H1 (cell line): ENCODE data around the gene DIP2B. TPM values are rescaled to one million over a fixed set of nuclear protein-coding genes. Genes with fewer than 3 reads are reported as not detected.

Experiments
- CTCF ChIA-PET: fragments of 300-600 bp; sonication (Branson Sonifier 250); formaldehyde crosslinking; loops from one replicate; lab custom pipeline; 2021; ENCODE audit not compliant: partially characterized antibody; lab: Charles Lee
- POLR2A ChIA-PET: fragments of 300-600 bp; sonication (Branson Sonifier 250); formaldehyde crosslinking; loops from one replicate; lab custom pipeline; 2021; ENCODE audit warnings: inconsistent platforms; ENCODE audit not compliant: partially characterized antibody; lab: Charles Lee
- DNase-seq, 2 experiments: peaks; one replicate each; pipeline versions ENCODE4 v3.0.0 to v3.0.0-alpha.2; 2010 to 2022; ENCODE audit warnings: low spot score in 2 of 2, low read depth in 1 of 2, mixed read lengths in 1 of 2
- FAIRE-seq: peaks from 2 replicates; lab custom pipeline; 2011; peaks lifted over from hg19 to GRCh38; lab: Jason Lieb, UNC
- H2AFZ ChIP-seq: 2 replicates; pipeline ENCODE4 v1.8.1; 2012; ENCODE audit warnings: low read length, inconsistent platforms
- H2AK5ac ChIP-seq: 2 replicates; pipeline ENCODE4 v1.6.1; 2013; ENCODE audit warnings: low read depth, low read length
- H2BK120ac ChIP-seq: replicated peaks from 2 replicates; pipeline ENCODE3; 2013; ENCODE audit warnings: low read depth, low read length, inconsistent platforms
- H2BK12ac ChIP-seq: 2 replicates; pipeline ENCODE4 v1.6.1; 2013; ENCODE audit warnings: low read depth, low read length
- H2BK15ac ChIP-seq: 2 replicates; pipeline ENCODE4 v1.6.1; 2013; ENCODE audit warnings: low read length
- H2BK20ac ChIP-seq: 2 replicates; pipeline ENCODE4 v1.6.1; 2013; ENCODE audit warnings: low read length
- H2BK5ac ChIP-seq: 2 replicates; pipeline ENCODE4 v1.6.1; 2013; ENCODE audit warnings: low read depth, low read length
- H3K14ac ChIP-seq: 2 replicates; pipeline ENCODE4 v1.6.1; 2013; ENCODE audit warnings: inconsistent platforms; ENCODE audit not compliant: insufficient read length
- H3K18ac ChIP-seq: 2 replicates; pipeline ENCODE4 v1.6.1; 2013; ENCODE audit warnings: low read length; ENCODE audit errors: extremely low read depth
- H3K23ac ChIP-seq: 2 replicates; pipeline ENCODE4 v1.6.1; 2013; ENCODE audit warnings: inconsistent platforms; ENCODE audit not compliant: insufficient read length
- H3K23me2 ChIP-seq: 2 replicates; pipeline ENCODE4 v1.6.1; 2013; ENCODE audit warnings: low read depth, low read length
- H3K27ac ChIP-seq: 2 replicates; pipeline ENCODE4 v1.6.1; 2011; ENCODE audit warnings: low read depth, low read length, inconsistent platforms
- H3K27me3 ChIP-seq, 4 experiments: replicated peaks in 1 of 4; 1 replicate in 1 of 4; 2 replicates in 3 of 4; pipeline versions ENCODE4 v1.6.1 to v1.8.1; 2011 to 2013; ENCODE audit warnings: low read length in 3 of 4, mild to moderate bottlenecking in 3 of 4, inconsistent platforms in 2 of 4, mixed read lengths in 2 of 4, moderate library complexity in 1 of 4; ENCODE audit not compliant: control insufficient read depth in 3 of 4, insufficient read depth in 3 of 4; ENCODE audit errors: extremely low read depth in 1 of 4
- H3K36me3 ChIP-seq, 4 experiments: 2 replicates each; pipeline versions ENCODE4 v1.6.1 to v1.8.1; 2011 to 2013; ENCODE audit warnings: mild to moderate bottlenecking in 4 of 4, low read length in 3 of 4, moderate library complexity in 2 of 4, control low read depth in 1 of 4, inconsistent platforms in 1 of 4; ENCODE audit not compliant: insufficient read depth in 4 of 4, control insufficient read depth in 2 of 4
- H3K4ac ChIP-seq: replicated peaks from 2 replicates; pipeline ENCODE3; 2013; ENCODE audit warnings: low read length, low read depth, mixed read lengths, inconsistent platforms; ENCODE audit not compliant: insufficient read length
- H3K4me1 ChIP-seq, 4 experiments: replicated peaks in 1 of 4; 1 replicate in 1 of 4; 2 replicates in 3 of 4; pipeline versions ENCODE4 v1.6.1 to v1.8.1; 2011 to 2013; ENCODE audit warnings: low read length in 3 of 4, inconsistent platforms in 2 of 4, mixed read lengths in 1 of 4; ENCODE audit not compliant: insufficient read depth in 4 of 4, control insufficient read depth in 3 of 4
- H3K4me2 ChIP-seq, 2 experiments: 2 replicates each; pipeline versions ENCODE4 v1.6.1 to v1.8.1; 2011 to 2013; ENCODE audit warnings: low read depth in 2 of 2, low read length in 2 of 2, control low read depth in 1 of 2, inconsistent platforms in 1 of 2, mild to moderate bottlenecking in 1 of 2; ENCODE audit not compliant: insufficient read depth in 1 of 2
- H3K4me3 ChIP-seq, 4 experiments: fragments of 200-600, 300-600 bp in 1 of 4; sonication (generic), shearing (Covaris generic), sonication (Bioruptor Twin) in 1 of 4; 2 replicates each; pipeline versions ENCODE4 v1.5.1 to v1.8.1; 2011 to 2016; ENCODE audit warnings: low read length in 4 of 4, low read depth in 3 of 4, control low read depth in 2 of 4, inconsistent platforms in 2 of 4, mild to moderate bottlenecking in 2 of 4, mixed read lengths in 1 of 4, moderate library complexity in 1 of 4; ENCODE audit not compliant: insufficient read depth in 2 of 4; ENCODE audit errors: extremely low read depth in 1 of 4
- H3K56ac ChIP-seq: replicated peaks from 2 replicates; pipeline ENCODE3; 2013; ENCODE audit warnings: low read depth, mild to moderate bottlenecking, mixed read lengths, low read length, inconsistent platforms; ENCODE audit not compliant: insufficient read length
- H3K79me1 ChIP-seq: 2 replicates; pipeline ENCODE4 v1.6.1; 2013; ENCODE audit warnings: low read depth, low read length, control low read depth
- H3K79me2 ChIP-seq, 2 experiments: 2 replicates each; pipeline versions ENCODE4 v1.6.1 to v1.8.1; 2012 to 2013; ENCODE audit warnings: low read length in 2 of 2, mild to moderate bottlenecking in 2 of 2, inconsistent platforms in 1 of 2; ENCODE audit not compliant: insufficient read depth in 2 of 2, control insufficient read depth in 1 of 2
- H3K9ac ChIP-seq, 4 experiments: replicated peaks in 1 of 4; 1 replicate in 1 of 4; 2 replicates in 3 of 4; pipeline versions ENCODE4 v1.6.1 to v1.8.1; 2011 to 2013; ENCODE audit warnings: low read depth in 3 of 4, low read length in 3 of 4, control low read depth in 2 of 4, mild to moderate bottlenecking in 2 of 4, moderate library complexity in 2 of 4, inconsistent platforms in 1 of 4; ENCODE audit errors: extremely low read depth in 1 of 4
- H3K9me3 ChIP-seq, 2 experiments: 2 replicates each; pipeline versions ENCODE4 v1.6.1 to v1.8.1; 2012 to 2013; ENCODE audit warnings: mild to moderate bottlenecking in 2 of 2, moderate library complexity in 2 of 2, control low read depth in 1 of 2, inconsistent platforms in 1 of 2, low read depth in 1 of 2, low read length in 1 of 2, mixed read lengths in 1 of 2; ENCODE audit not compliant: insufficient read depth in 2 of 2
- H4K20me1 ChIP-seq, 2 experiments: replicated peaks in 1 of 2; 2 replicates each; pipeline versions ENCODE3 to v1.8.1; 2011 to 2013; ENCODE audit warnings: inconsistent platforms in 2 of 2, low read length in 2 of 2, mild to moderate bottlenecking in 1 of 2; ENCODE audit not compliant: insufficient read depth in 2 of 2, control insufficient read depth in 1 of 2
- H4K5ac ChIP-seq: 2 replicates; pipeline ENCODE4 v1.6.1; 2013; ENCODE audit warnings: low read length, low read depth, mixed read lengths, inconsistent platforms; ENCODE audit not compliant: insufficient read length
- H4K8ac ChIP-seq: 2 replicates; pipeline ENCODE4 v1.8.0; 2013; ENCODE audit warnings: mild to moderate bottlenecking, moderate library complexity, low read length, inconsistent platforms; ENCODE audit not compliant: insufficient read depth; ENCODE audit errors: extremely low read depth
- H4K91ac ChIP-seq: replicated peaks from 2 replicates; pipeline ENCODE3; 2013; ENCODE audit warnings: low read length, mixed read lengths, inconsistent platforms; ENCODE audit not compliant: insufficient read length
- BACH1 ChIP-seq: IDR thresholded peaks from 2 replicates; pipeline ENCODE4 v1.6.1; 2012; ENCODE audit warnings: low read length, improper control_type of control experiment
- CBX5 ChIP-seq: fragments of 300-800, 300-1000 bp; sonication (generic); IDR thresholded peaks from 2 replicates; pipeline ENCODE4 v1.7.1; 2016; ENCODE audit warnings: antibody characterized with exemption, low read length, low read depth
- CBX8 ChIP-seq: fragments of 300-800, 300-1000 bp; sonication (generic); IDR thresholded peaks from 2 replicates; pipeline ENCODE4 v1.7.1; 2016; ENCODE audit warnings: low read depth, low read length, borderline replicate concordance
- GTF2F1 ChIP-seq: IDR thresholded peaks from 2 replicates; pipeline ENCODE4 v1.6.1; 2012; ENCODE audit warnings: low read depth, low read length, improper control_type of control experiment, borderline replicate concordance
- JUND ChIP-seq: IDR thresholded peaks from 2 replicates; pipeline ENCODE4 v1.6.1; 2011; ENCODE audit warnings: mild to moderate bottlenecking, improper control_type of control experiment, low read length
- SRF ChIP-seq: IDR thresholded peaks from 2 replicates; pipeline ENCODE4 v1.6.1; 2011; ENCODE audit warnings: mild to moderate bottlenecking, low read depth, low read length, moderate library complexity
- TCF12 ChIP-seq: IDR thresholded peaks from 2 replicates; pipeline ENCODE4 v1.6.1; 2011; ENCODE audit warnings: low read depth, mild to moderate bottlenecking, low read length
- YY1 ChIP-seq: IDR thresholded peaks from 2 replicates; pipeline ENCODE4 v1.6.1; 2011; ENCODE audit warnings: low read depth, mild to moderate bottlenecking, low read length
- polyA plus RNA-seq, 7 experiments: library from polyadenylated mRNA; depleted of rRNA in 3 of 7; stranded (reverse) in 5 of 7; unstranded in 2 of 7; fragments of >200 nt in 5 of 7; fragments of 200-250 nt in 2 of 7; gene quantifications; 1 replicate in 5 of 7; 2 replicates in 1 of 7; 4 replicates in 1 of 7; pipeline versions ENCODE4 v1.2.1 to v1.2.3, GENCODE V29; 2011 to 2013; ENCODE audit warnings: missing spikeins in 2 of 7, mixed read lengths in 2 of 7
- total RNA-seq: library from RNA; stranded (reverse); fragmentation: NEBNext Ultra II Directional; extraction: Animal tissue kit (Norgen Biotek cat#: 25700); gene quantifications from 2 replicates; pipeline ENCODE4 v1.2.1, GENCODE V29; 2021

Gene DIP2B
- total and polyA plus RNA-seq, 2 of the 8 experiments (the other 6 are each of a cell fraction or from before 2014, with no cell fraction given): 11.1 to 29.6 TPM

DNA sequence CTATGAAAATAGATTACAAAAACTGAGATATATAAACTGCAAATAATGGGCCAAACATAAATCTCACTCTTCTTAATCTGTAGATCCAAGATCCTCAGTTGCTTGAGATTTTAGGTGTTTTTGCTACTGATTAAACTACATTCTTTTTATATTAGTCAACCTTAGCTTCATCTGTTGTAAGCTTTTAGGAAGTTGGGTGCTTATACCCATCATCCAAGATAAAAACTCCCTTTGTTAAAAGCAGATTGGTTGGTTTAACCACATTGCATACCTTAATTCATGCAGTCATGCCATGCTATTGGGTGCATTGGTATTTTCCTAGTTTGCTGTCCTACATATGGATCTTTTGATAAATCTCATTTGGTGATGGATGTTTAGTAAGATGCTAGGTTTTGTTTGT lies 46.2 kb upstream of the DIP2B start:
- no peak overlapping the region for H3K56ac ChIP-seq
- no peak overlapping the region for H2BK20ac ChIP-seq
- DNase-seq: no peak
- ChIA-PET CTCF (interaction anchor here (0.6 kb wide), 1 partner anchor 1880 kb away, joined by 3 read pairs; no protein-coding TSS in a partner anchor), POLR2A (interaction anchor here (1.3 kb wide), 1 partner anchor 8 kb away, joined by 4 read pairs; no protein-coding TSS in a partner anchor)
- H3K4me1 ChIP-seq: no peaks in the 10 kb centered on the region
- no peak overlapping the region for H2AK5ac ChIP-seq
- H3K79me2 ChIP-seq: no peaks in the 10 kb centered on the region
- H3K9me3 ChIP-seq: no peaks in the 10 kb centered on the region; a peak in 1 of 4 replicates
- TF ChIP-seq CBX8: no peak
- no peak for TF ChIP-seq BACH1
- TF ChIP-seq SRF: no peak
- no peak for TF ChIP-seq TCF12
- TF ChIP-seq YY1: no peak
- no peak for TF ChIP-seq GTF2F1
- no peak for TF ChIP-seq CBX5
- TF ChIP-seq JUND: no peak
- no peak overlapping the region for H2BK12ac ChIP-seq
- H2BK15ac ChIP-seq: no peak overlapping the region
- no peaks in the 10 kb centered on the region for H3K23me2 ChIP-seq
- no peak overlapping the region for H3K4me2 ChIP-seq
- no peak for FAIRE-seq
- no peak overlapping the region for H4K8ac ChIP-seq
- no peak overlapping the region for H2AFZ ChIP-seq
- H4K20me1 ChIP-seq: no peaks in the 10 kb centered on the region
- no peak overlapping the region for H3K14ac ChIP-seq
- no peak overlapping the region for H3K4me3 ChIP-seq
- no peak overlapping the region for H3K18ac ChIP-seq
- no peaks in the 10 kb centered on the region for H3K27me3 ChIP-seq
- peaks cover 3 to 48% (median 16%) of the 10 kb centered on the region in 4 experiments for H3K36me3 ChIP-seq
- H3K23ac ChIP-seq: no peak overlapping the region
- H3K27ac ChIP-seq: no peak overlapping the region
- no peak overlapping the region for H3K9ac ChIP-seq
- H3K4ac ChIP-seq: no peak overlapping the region
- no peak overlapping the region for H2BK120ac ChIP-seq
- H2BK5ac ChIP-seq: no peak overlapping the region
- H3K79me1 ChIP-seq: no peaks in the 10 kb centered on the region
- no peak overlapping the region for H4K91ac ChIP-seq
- H4K5ac ChIP-seq: no peak overlapping the region
